OCI-LY7 (cell line): ENCODE data around the gene TMEM158. TPM values are rescaled to one million over a fixed set of nuclear protein-coding genes. Genes with fewer than 3 reads are reported as not detected.

Experiments used
- BruUV-seq: library from RNA; stranded (reverse); fragments of 400-500 nt; replicated peaks from 2 replicates; lab custom pipeline; 2021; lab: Mats Ljungman, UMichigan
- CTCF ChIA-PET: fragments of 300-600 bp; sonication (Branson Sonifier 250); formaldehyde crosslinking; loops from one replicate; lab custom pipeline; 2022; ENCODE audit warnings: antibody characterized with exemption; ENCODE audit not compliant: unreplicated experiment; lab: Charles Lee
- POLR2A ChIA-PET: fragments of 300-600 bp; sonication (Branson Sonifier 250); formaldehyde crosslinking; loops from one replicate; lab custom pipeline; 2022; ENCODE audit warnings: antibody characterized with exemption; lab: Charles Lee
- DNase-seq: peaks from one replicate; pipeline ENCODE4 v3.0.0-alpha.2; 2015; ENCODE audit warnings: low spot score
- H2AFZ ChIP-seq: fragments of 200-600 bp; sonication (generic), shearing (Covaris generic); 2 replicates; pipeline ENCODE4 v1.6.1; 2014; ENCODE audit warnings: mild to moderate bottlenecking, antibody characterized with exemption, low read length, moderate library complexity
- H3K27ac ChIP-seq: fragments of 200-600 bp; sonication (generic); 2 replicates; pipeline ENCODE4 v1.5.1; 2014; ENCODE audit warnings: mixed run types, low read depth, mild to moderate bottlenecking, moderate library complexity, low read length, inconsistent platforms; ENCODE audit not compliant: poor library complexity, severe bottlenecking
- H3K36me3 ChIP-seq: fragments of 200-600 bp; sonication (generic); 2 replicates; pipeline ENCODE4 v1.6.1; 2014; ENCODE audit warnings: mild to moderate bottlenecking, antibody characterized with exemption, low read length, moderate library complexity, mixed read lengths; ENCODE audit not compliant: insufficient read depth
- H3K4me1 ChIP-seq: fragments of 200-600 bp; sonication (generic); 2 replicates; pipeline ENCODE4 v1.5.1; 2014; ENCODE audit warnings: mild to moderate bottlenecking, low read length; ENCODE audit not compliant: insufficient read depth, poor library complexity, severe bottlenecking
- H3K4me2 ChIP-seq: fragments of 200-600 bp; sonication (generic); 2 replicates; pipeline ENCODE4 v1.6.1; 2014; ENCODE audit warnings: mild to moderate bottlenecking, low read length
- H3K4me3 ChIP-seq: fragments of 200-600 bp; sonication (generic); 2 replicates; pipeline ENCODE4 v1.5.1; 2014; ENCODE audit warnings: mild to moderate bottlenecking, low read depth, low read length; ENCODE audit not compliant: poor library complexity, severe bottlenecking
- H3K79me2 ChIP-seq: fragments of 200-600 bp; sonication (generic); 2 replicates; pipeline ENCODE4 v1.6.1; 2016; ENCODE audit warnings: low read depth, mild to moderate bottlenecking, low read length, moderate library complexity, mixed read lengths; ENCODE audit not compliant: insufficient read depth
- H3K9me2 ChIP-seq: fragments of 200-600 bp; sonication (generic); 2 replicates; pipeline ENCODE4 v1.6.1; 2016; ENCODE audit warnings: mild to moderate bottlenecking, low read length, mixed read lengths; ENCODE audit not compliant: insufficient read depth
- H3K9me3 ChIP-seq: fragments of 200-600 bp; sonication (generic); 2 replicates; pipeline ENCODE4 v1.6.1; 2014; ENCODE audit warnings: mild to moderate bottlenecking, mixed run types, low read length, mixed read lengths
- H4K20me1 ChIP-seq: fragments of 200-600 bp; sonication (generic); 2 replicates; pipeline ENCODE4 v1.6.1; 2014; ENCODE audit warnings: mild to moderate bottlenecking, antibody characterized with exemption, low read length, moderate library complexity, mixed read lengths; ENCODE audit not compliant: insufficient read depth
- EZH2phosphoT487 ChIP-seq: fragments of 200-600 bp; sonication (generic); IDR thresholded peaks from 2 replicates; pipeline ENCODE4 v1.6.1; 2018; ENCODE audit warnings: low read depth, borderline replicate concordance, mild to moderate bottlenecking, mixed run types, antibody characterized with exemption, low read length, moderate library complexity, mixed read lengths
- intact Hi-C: fragments of 100-400 bp; cut with micrococcal nuclease; formaldehyde crosslinking; loops from one replicate; pipeline ENCODE4 v1.10.0; 2022; ENCODE audit not compliant: unreplicated experiment
- total RNA-seq, 2 experiments: library from RNA; depleted of rRNA in 1 of 2; stranded (reverse); fragments of >200 nt in 1 of 2; shearing (Covaris generic) in 1 of 2; gene quantifications; 2 replicates each; pipeline ENCODE4 v1.2.3, GENCODE V29; 2014 to 2022
- TF ChIP-seq, protein P1 (sequence below): fragments of 200-600 bp; sonication (generic); conservative IDR thresholded peaks from 2 replicates; pipeline ENCODE4 v1.5.1; 2014; ENCODE audit warnings: mild to moderate bottlenecking, antibody characterized with exemption, low read length, moderate library complexity, mixed read lengths

The TMEM158 gene
- total RNA-seq, 2 experiments from 2014 or later, result not detected

DNA sequence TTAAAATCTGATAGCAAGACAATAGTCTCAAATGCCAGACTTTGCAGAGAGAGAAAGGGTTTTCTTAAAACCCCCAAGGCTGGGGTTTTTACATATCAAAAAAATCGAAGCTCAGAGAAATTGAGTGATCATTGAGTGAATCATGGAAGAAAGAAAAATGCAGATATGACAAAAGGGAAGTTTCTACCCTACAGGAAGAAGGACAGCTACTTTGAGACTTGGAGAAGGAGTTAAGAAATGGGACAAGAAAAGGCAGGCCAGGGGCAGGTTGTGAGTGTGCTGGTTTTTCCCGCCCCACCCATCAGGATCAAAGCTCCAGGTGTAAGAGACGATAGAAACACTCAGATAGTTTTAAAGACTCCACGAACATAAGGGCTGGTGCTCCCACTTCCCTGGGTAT, 18.6 kb downstream of the TMEM158 start:
- H4K20me1 ChIP-seq, result no peaks in the 10 kb centered on the region
- no peaks in the 10 kb centered on the region for H3K79me2 ChIP-seq
- ChIA-PET CTCF (no interaction called here), POLR2A (no interaction called here)
- H3K4me3 ChIP-seq, result no peak overlapping the region
- intact Hi-C loops, result no loop called here
- no peak for DNase-seq
- H3K36me3 ChIP-seq, result no peaks in the 10 kb centered on the region
- no peak overlapping the region for H3K4me2 ChIP-seq
- no peak overlapping the region for H2AFZ ChIP-seq
- H3K9me2 ChIP-seq, result no peaks in the 10 kb centered on the region
- H3K27ac ChIP-seq, result no peak overlapping the region
- no peaks in the 10 kb centered on the region for H3K9me3 ChIP-seq
- TF ChIP-seq, protein P1, sequence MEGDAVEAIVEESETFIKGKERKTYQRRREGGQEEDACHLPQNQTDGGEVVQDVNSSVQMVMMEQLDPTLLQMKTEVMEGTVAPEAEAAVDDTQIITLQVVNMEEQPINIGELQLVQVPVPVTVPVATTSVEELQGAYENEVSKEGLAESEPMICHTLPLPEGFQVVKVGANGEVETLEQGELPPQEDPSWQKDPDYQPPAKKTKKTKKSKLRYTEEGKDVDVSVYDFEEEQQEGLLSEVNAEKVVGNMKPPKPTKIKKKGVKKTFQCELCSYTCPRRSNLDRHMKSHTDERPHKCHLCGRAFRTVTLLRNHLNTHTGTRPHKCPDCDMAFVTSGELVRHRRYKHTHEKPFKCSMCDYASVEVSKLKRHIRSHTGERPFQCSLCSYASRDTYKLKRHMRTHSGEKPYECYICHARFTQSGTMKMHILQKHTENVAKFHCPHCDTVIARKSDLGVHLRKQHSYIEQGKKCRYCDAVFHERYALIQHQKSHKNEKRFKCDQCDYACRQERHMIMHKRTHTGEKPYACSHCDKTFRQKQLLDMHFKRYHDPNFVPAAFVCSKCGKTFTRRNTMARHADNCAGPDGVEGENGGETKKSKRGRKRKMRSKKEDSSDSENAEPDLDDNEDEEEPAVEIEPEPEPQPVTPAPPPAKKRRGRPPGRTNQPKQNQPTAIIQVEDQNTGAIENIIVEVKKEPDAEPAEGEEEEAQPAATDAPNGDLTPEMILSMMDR, result no peak
- TF ChIP-seq EZH2phosphoT487, result no peak
- no peaks in the 10 kb centered on the region for H3K4me1 ChIP-seq
- no TSS peak for BruUV-seq

DNA sequence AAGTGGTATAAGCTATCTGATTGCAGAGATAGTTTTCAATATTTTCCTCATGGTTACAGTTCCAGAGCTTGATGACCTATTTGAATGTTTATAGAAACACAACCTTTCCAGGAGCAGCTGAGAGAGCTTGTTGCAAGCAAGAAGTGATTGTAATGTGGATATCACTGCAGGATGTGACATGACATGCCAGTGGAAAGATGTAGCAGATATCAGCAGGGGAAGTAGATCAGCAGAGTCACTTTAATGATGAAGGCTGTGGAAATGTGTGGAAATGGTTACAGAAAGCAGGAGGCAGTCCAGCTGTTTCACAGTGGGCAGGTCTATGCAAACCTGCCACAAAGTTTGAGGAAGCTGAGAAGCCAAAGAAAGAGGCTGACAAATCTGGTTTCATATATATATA, 21.0 kb downstream of the TMEM158 start:
- Histone ChIP-seq H3K4me1 (no peaks in the 10 kb centered on the region), H3K4me3 (no peak overlapping the region), H3K36me3 (no peaks in the 10 kb centered on the region), H3K9me3 (no peaks in the 10 kb centered on the region), H3K9me2 (no peaks in the 10 kb centered on the region), H3K27ac (no peak overlapping the region), H3K79me2 (no peaks in the 10 kb centered on the region), H4K20me1 (no peaks in the 10 kb centered on the region), H2AFZ (no peak overlapping the region), H3K4me2 (no peak overlapping the region)
- intact Hi-C loops, result no loop called here
- DNase-seq, result no peak
- no peak for TF ChIP-seq EZH2phosphoT487
- ChIA-PET POLR2A (no interaction called here), CTCF (no interaction called here)
- no TSS peak for BruUV-seq

DNA sequence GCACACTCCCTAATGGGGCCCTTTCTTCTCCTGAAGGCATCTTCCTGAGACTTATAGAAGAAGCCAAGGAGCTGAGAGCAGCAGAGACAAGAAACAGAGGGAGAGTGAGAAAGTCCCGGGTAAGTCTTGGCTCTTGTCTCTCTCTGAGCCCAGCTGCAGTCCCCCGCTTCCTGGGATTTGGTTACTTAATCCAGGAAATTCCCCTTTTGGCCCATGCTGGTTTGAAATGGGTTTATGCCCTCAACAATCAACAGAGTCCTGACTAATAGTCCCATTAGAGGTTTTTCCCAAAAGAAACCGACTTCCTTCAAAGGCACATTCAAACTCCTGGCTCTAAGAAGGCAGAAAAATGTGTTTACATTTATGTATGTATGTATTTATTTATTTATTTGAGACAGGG, 22.0 kb downstream of the TMEM158 start:
- no peaks in the 10 kb centered on the region for H3K9me3 ChIP-seq
- no peaks in the 10 kb centered on the region for H3K36me3 ChIP-seq
- intact Hi-C loops, result no loop called here
- H3K4me1 ChIP-seq, result no peaks in the 10 kb centered on the region
- ChIA-PET POLR2A (no interaction called here), CTCF (interaction anchor here (0.6 kb wide), 1 partner anchor 198 kb away, joined by 3 read pairs; no protein-coding TSS in a partner anchor)
- no peaks in the 10 kb centered on the region for H3K79me2 ChIP-seq
- no peaks in the 10 kb centered on the region for H4K20me1 ChIP-seq
- no peaks in the 10 kb centered on the region for H3K9me2 ChIP-seq
- DNase-seq, result no peak
- no peak overlapping the region for H3K4me2 ChIP-seq
- H3K27ac ChIP-seq, result no peak overlapping the region
- no TSS peak for BruUV-seq
- no peak overlapping the region for H2AFZ ChIP-seq
- no peak for TF ChIP-seq EZH2phosphoT487
- TF ChIP-seq, protein P1, result no peak
- no peak overlapping the region for H3K4me3 ChIP-seq
